ENCODE measurements around the gene ISG15. TPM values are rescaled to one million over a fixed set of nuclear protein-coding genes. Genes with fewer than 3 reads are reported as not detected.
"Not testable (repeated sequence)": the region's sequence is repeated elsewhere in the genome, so short reads cannot be mapped to it uniquely, and the experiment has no call there.

The ISG15 gene
- total and polyA plus RNA-seq, 12 donors = 1.7 to 308 (median 24.3) TPM

- Histone ChIP-seq H3K9me3 (replicated peaks in 1 of 3) (no peaks in the 10 kb centered on the region), H3K36me3 (replicated peaks in 1 of 2) (no peaks in the 10 kb centered on the region), H3K27ac (no peak overlapping the region), H3K27me3 (peaks cover 8% of the 10 kb centered on the region), H3K4me3 (no peak overlapping the region), H3K4me1 (replicated peaks in 1 of 2) (peaks cover 5% of the 10 kb centered on the region in 2 donors)
- TF ChIP-seq CTCF (IDR thresholded peaks at IDR 0.05) (no peak), POLR2A (IDR thresholded peaks at IDR 0.05) (no peak)
- DNase-seq = no peak
- WGBS, 4 donors = 63 to 86% (median 80%) methylated on average over 3 to 10 of the region's 10 CpGs
- intact Hi-C loops (cut with DNase I) = no loop called here
These were observed 12.4 kb downstream of the ISG15 start for GRCh38 chr1:1025730-1026129.

GRCh38 chr1:1026599-1027413 is 13.5 kb downstream of the ISG15 start:
- Histone ChIP-seq H3K9me3 (replicated peaks in 1 of 3) (no peaks in the 10 kb centered on the region), H3K27ac (no peak overlapping the region), H3K4me3 (no peak overlapping the region), H3K4me1 (replicated peaks in 1 of 2) (no peaks in the 10 kb centered on the region), H3K36me3 (replicated peaks in 1 of 2) (no peaks in the 10 kb centered on the region), H3K27me3 (peaks cover 13% of the 10 kb centered on the region)
- intact Hi-C loops (cut with DNase I) = no loop called here
- no peak for TF ChIP-seq CTCF (IDR thresholded peaks at IDR 0.05)
- TF ChIP-seq POLR2A (IDR thresholded peaks at IDR 0.05) = no peak
- WGBS, 4 donors = 55 to 100% (median 58%) methylated on average over 1 to 21 of the region's 21 CpGs
- no peak for DNase-seq

- TF ChIP-seq POLR2A (IDR thresholded peaks at IDR 0.05) (no peak), CTCF (IDR thresholded peaks at IDR 0.05) (no peak)
- no peak overlapping the region for H3K27ac ChIP-seq
- DNase-seq = no peak
- intact Hi-C loops (cut with DNase I) = no loop called here
- H3K27me3 ChIP-seq = peaks cover 23% of the 10 kb centered on the region
- 47 to 61% (median 59%) methylated on average over 5 to 17 of the region's 17 CpGs; no CpG with 5 or more reads in 1 of the 4 donors for WGBS, 4 donors
- no peaks in the 10 kb centered on the region for H3K9me3 ChIP-seq (replicated peaks in 1 of 3)
- H3K4me3 ChIP-seq = no peak overlapping the region
- H3K36me3 ChIP-seq (replicated peaks in 1 of 2) = no peaks in the 10 kb centered on the region
- H3K4me1 ChIP-seq (replicated peaks in 1 of 2) = peaks cover 3 to 4% of the 10 kb centered on the region in 2 donors
These were observed 14.5 kb downstream of the ISG15 start for GRCh38 chr1:1027791-1028190.

- WGBS, 4 donors = 58 to 69% (median 67%) methylated on average over 4 to 7 of the region's 7 CpGs
These were observed 17.8 kb downstream of the ISG15 start for GRCh38 chr1:1030867-1031658.

More at GRCh38 chr1:1030867-1031658, 17.8 kb downstream of the ISG15 start:
- H3K36me3 ChIP-seq (replicated peaks in 1 of 2); intact Hi-C loops (cut with DNase I); H3K27ac ChIP-seq; DNase-seq; H3K9me3 ChIP-seq (replicated peaks in 1 of 3); H3K4me3 ChIP-seq: not testable (repeated sequence)
- Histone ChIP-seq H3K4me1 (replicated peaks in 1 of 2) (peaks cover 14 to 17% of the 10 kb centered on the region in 2 donors), H3K27me3 (peaks cover 40% of the 10 kb centered on the region)
